Esophagus muscularis mucosa (tissue), 4 donors: Measurements from ENCODE around the gene VPS33A. TPM values are rescaled to one million over a fixed set of nuclear protein-coding genes. Genes with fewer than 3 reads are reported as not detected.

ENCODE experiments used
- DNase-seq: peaks from one replicate; pipeline ENCODE4 v3.0.0-alpha.2; 2017; ENCODE audit errors: extremely low spot score
- H3K27ac ChIP-seq, 4 donors: fragments of 200-600 bp; sonication (generic); replicated peaks in 1 of 4; 1 replicate in 3 of 4; 2 replicates in 1 of 4; pipeline ENCODE4 v1.5.1; 2016 to 2019; ENCODE audit warnings: mild to moderate bottlenecking in 1 of 4
- H3K27me3 ChIP-seq, 4 donors: fragments of 200-600 bp; sonication (generic); one replicate each; pipeline versions ENCODE4 v1.5.1 to v1.6.0; 2016 to 2019
- H3K36me3 ChIP-seq, 4 donors: fragments of 200-600 bp; sonication (generic); one replicate each; pipeline ENCODE4 v1.5.1; 2016 to 2019
- H3K4me1 ChIP-seq, 4 donors: fragments of 200-600 bp; sonication (generic); one replicate each; pipeline ENCODE4 v1.5.1; 2016 to 2019
- H3K4me3 ChIP-seq, 4 donors: fragments of 200-600 bp; sonication (generic); 1 replicate in 2 of 4; 2 replicates in 2 of 4; pipeline ENCODE4 v1.5.1; 2016 to 2019; ENCODE audit warnings: mild to moderate bottlenecking in 4 of 4, moderate library complexity in 1 of 4
- H3K9me3 ChIP-seq, 4 donors: fragments of 200-600 bp; sonication (generic); 1 replicate in 3 of 4; 2 replicates in 1 of 4; pipeline ENCODE4 v1.5.1; 2016 to 2019
- CTCF ChIP-seq, 3 experiments: fragments of 200-600 bp in 2 of 3; fragments of 450-650 bp in 1 of 3; sonication (generic) in 2 of 3; IDR thresholded peaks; one replicate each; pipeline ENCODE4 v1.5.1; 2017 to 2019; ENCODE audit warnings: antibody characterized with exemption in 3 of 3, mild to moderate bottlenecking in 2 of 3, moderate library complexity in 1 of 3
- EP300 ChIP-seq: sonication (generic); formaldehyde crosslinking; IDR thresholded peaks from one replicate; pipeline ENCODE4 v1.6.1; 2017; ENCODE audit warnings: antibody characterized with exemption
- POLR2A ChIP-seq: fragments of 450-650 bp; IDR thresholded peaks from one replicate; pipeline ENCODE4 v1.6.1; 2017; ENCODE audit warnings: antibody characterized with exemption, moderate library complexity, mild to moderate bottlenecking, low read depth
- POLR2AphosphoS5 ChIP-seq, 2 donors: sonication (generic); formaldehyde crosslinking; IDR thresholded peaks; one replicate each; pipeline ENCODE4 v1.6.1; 2017; ENCODE audit warnings: antibody characterized with exemption in 2 of 2
- WGBS: methylation state at CpG from one replicate; pipeline ENCODE4 v1.1.5; 2018; 5-methylcytosine and 5-hydroxymethylcytosine counted together
- intact Hi-C: fragments of 100-400 bp; cut with DNase I; formaldehyde crosslinking; loops from one replicate; pipeline ENCODE4 v1.15.1; 2023
- total RNA-seq, 4 donors: library from RNA; depleted of rRNA; stranded (reverse); fragments of >200 nt; gene quantifications; one replicate each; pipeline versions ENCODE4 v1.1.0 to v1.2.1, GENCODE V29; 2016

Gene VPS33A
- total RNA-seq: 10 to 100 TPM; 12.5 to 15.7 (median 14.7) TPM

- Histone ChIP-seq H3K27ac (peak within 1 kb of the TSS; percentile 87 to 91 (median 90)), H3K4me1 (peaks cover 13 to 28% (median 18%) of the 10 kb centered on the region in 4 donors), H3K4me3 (peak within 1 kb of the TSS; percentile 87 to 95 (median 92)), H3K36me3 (peaks cover 25 to 44% (median 34%) of the 10 kb centered on the region in 4 donors), H3K27me3 (no peaks in the 10 kb centered on the region), H3K9me3 (no peaks in the 10 kb centered on the region)
- peak; percentile 99 for DNase-seq
- under 1% methylated on average over 30 of the region's 56 CpGs for WGBS
- intact Hi-C loops: loop anchor here (5.0 kb wide), 1 partner anchor 39 kb away; the partner anchor contains the start of gene DIABLO
- TF ChIP-seq CTCF (IDR thresholded peaks at IDR 0.05) (peak in 1 of 3 experiments; percentile 11), EP300 (no peak), POLR2A (no peak), POLR2AphosphoS5 (IDR thresholded peaks at IDR 0.05) (peak; percentile 91 to 96)
These were observed at the start of gene VPS33A for GRCh38 chr12:122266230-122266901. TSS of gene VPS33A (minus strand) at chr12:122266494. CDS start at chr12:122266408, 86 bp downstream.

DNA sequence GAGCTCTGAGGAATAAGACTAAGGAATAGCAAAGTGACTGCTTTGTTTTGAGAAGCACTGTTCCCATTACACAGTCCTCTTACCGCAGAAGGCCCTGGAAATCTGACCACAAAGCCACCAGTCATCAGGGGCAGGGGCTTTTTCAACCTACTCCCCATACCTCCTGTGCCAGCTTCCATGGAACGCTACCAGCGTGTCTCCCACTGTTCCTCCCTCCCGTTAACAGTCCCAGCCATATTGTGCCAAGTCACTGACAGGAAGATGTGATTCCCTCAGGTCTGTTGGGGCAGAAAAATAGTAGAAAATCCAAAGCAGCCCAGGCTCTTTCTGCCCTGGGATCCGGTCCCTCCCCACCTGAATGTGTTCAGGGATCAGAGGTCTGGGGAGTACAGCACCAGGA, 46.6 kb upstream of the VPS33A start:
- no peak for DNase-seq
- Histone ChIP-seq H3K4me3 (no peak overlapping the region), H3K9me3 (no peaks in the 10 kb centered on the region), H3K36me3 (peaks cover 53 to 99% (median 84%) of the 10 kb centered on the region in 4 donors), H3K27me3 (no peaks in the 10 kb centered on the region), H3K4me1 (no peaks in the 10 kb centered on the region), H3K27ac (no peak overlapping the region)
- 95% methylated on average over 5 of the region's 5 CpGs for WGBS
- intact Hi-C loops: no loop called here
- TF ChIP-seq POLR2AphosphoS5 (IDR thresholded peaks at IDR 0.05) (no peak), POLR2A (no peak), CTCF (IDR thresholded peaks at IDR 0.05) (no peak), EP300 (no peak)

DNA sequence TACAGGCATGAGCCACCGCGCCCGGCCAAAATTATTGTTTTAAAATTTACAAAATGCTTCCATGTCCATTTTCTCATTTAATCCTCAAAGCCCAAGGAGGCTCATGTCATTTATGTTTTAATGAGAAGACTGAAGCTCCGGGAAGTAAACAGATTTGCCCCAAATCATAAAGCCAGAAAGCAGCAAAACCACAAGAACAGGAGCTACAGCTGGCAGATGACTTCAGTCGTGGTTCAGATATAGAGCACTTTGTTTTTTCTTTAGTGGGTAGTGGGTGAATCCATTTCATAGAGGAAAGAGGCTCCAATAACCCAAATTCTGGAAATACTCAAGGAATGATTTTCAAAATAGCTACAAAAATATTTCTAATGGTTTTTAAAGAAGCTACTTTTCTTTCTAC, 45.4 kb upstream of the VPS33A start:
- WGBS: 93% methylated on average over 5 of the region's 5 CpGs
- H3K36me3 ChIP-seq: peaks cover 61 to 97% (median 79%) of the 10 kb centered on the region in 4 donors
- DNase-seq: no peak

DNA sequence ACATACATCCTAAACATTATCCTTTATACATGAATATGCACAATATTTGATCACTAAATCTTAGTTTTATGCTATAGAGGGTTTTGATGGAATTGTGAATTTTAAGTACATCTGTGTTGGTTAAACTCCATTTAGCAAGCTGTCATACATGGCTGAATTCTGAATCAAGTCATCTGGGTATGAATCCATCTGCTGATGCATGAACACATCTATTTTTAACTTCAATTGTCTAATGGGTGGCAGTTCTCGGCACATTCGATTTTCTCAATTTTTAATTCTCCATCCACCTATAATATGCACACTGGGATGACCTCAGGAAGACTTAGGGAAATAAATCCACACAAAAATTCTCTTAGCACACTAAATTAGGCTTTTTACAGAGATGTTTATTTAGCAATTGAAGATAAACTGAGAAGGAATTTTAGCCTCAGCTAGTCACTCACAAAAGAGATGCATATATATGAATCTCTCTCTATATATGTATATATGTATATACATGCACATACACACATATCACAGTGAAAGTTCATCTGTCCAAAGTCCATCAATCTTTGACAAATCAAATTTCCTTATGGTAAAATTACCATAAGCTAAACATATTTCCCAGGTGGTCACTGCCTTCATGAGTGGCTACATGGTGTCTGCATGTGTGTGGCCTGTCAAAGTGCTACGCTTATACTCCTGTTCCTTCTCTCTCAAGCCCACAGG, 44.5 kb upstream of the VPS33A start:
- Histone ChIP-seq H3K9me3 (no peaks in the 10 kb centered on the region), H3K27me3 (no peaks in the 10 kb centered on the region), H3K4me1 (no peaks in the 10 kb centered on the region), H3K36me3 (peaks cover 63 to 97% (median 79%) of the 10 kb centered on the region in 4 donors), H3K4me3 (no peak overlapping the region), H3K27ac (no peak overlapping the region)
- 89% methylated on average over 3 of the region's 3 CpGs for WGBS
- intact Hi-C loops: no loop called here
- TF ChIP-seq EP300: no peak
- TF ChIP-seq CTCF (IDR thresholded peaks at IDR 0.05): no peak
- TF ChIP-seq POLR2A: no peak
- no peak for TF ChIP-seq POLR2AphosphoS5 (IDR thresholded peaks at IDR 0.05)
- no peak for DNase-seq

More for the DNA sequence above, 45.4 kb upstream of the VPS33A start:
- H3K9me3 ChIP-seq: no peaks in the 10 kb centered on the region
- intact Hi-C loops: no loop called here
- H3K27me3 ChIP-seq: no peaks in the 10 kb centered on the region
- TF ChIP-seq POLR2AphosphoS5 (IDR thresholded peaks at IDR 0.05): no peak
- TF ChIP-seq POLR2A: no peak
- no peak for TF ChIP-seq EP300
- TF ChIP-seq CTCF (IDR thresholded peaks at IDR 0.05): no peak
- no peak overlapping the region for H3K27ac ChIP-seq
- H3K4me1 ChIP-seq: no peaks in the 10 kb centered on the region
- H3K4me3 ChIP-seq: no peak overlapping the region
